Esophagus muscularis mucosa (tissue), 4 donors: ENCODE data around the gene DDX56. TPM values are rescaled to one million over a fixed set of nuclear protein-coding genes. Genes with fewer than 3 reads are reported as not detected.
"Not testable (repeated sequence)": the region's sequence is repeated elsewhere in the genome, so short reads cannot be mapped to it uniquely, and the experiment has no call there.

Experiments
- DNase-seq: peaks from one replicate; pipeline ENCODE4 v3.0.0-alpha.2; 2017; ENCODE audit errors: extremely low spot score
- H3K27ac ChIP-seq, 4 donors: fragments of 200-600 bp; sonication (generic); replicated peaks in 1 of 4; 1 replicate in 3 of 4; 2 replicates in 1 of 4; pipeline ENCODE4 v1.5.1; 2016 to 2019; ENCODE audit warnings: mild to moderate bottlenecking in 1 of 4
- H3K27me3 ChIP-seq, 4 donors: fragments of 200-600 bp; sonication (generic); one replicate each; pipeline versions ENCODE4 v1.5.1 to v1.6.0; 2016 to 2019
- H3K36me3 ChIP-seq, 4 donors: fragments of 200-600 bp; sonication (generic); one replicate each; pipeline ENCODE4 v1.5.1; 2016 to 2019
- H3K4me1 ChIP-seq, 4 donors: fragments of 200-600 bp; sonication (generic); one replicate each; pipeline ENCODE4 v1.5.1; 2016 to 2019
- H3K4me3 ChIP-seq, 4 donors: fragments of 200-600 bp; sonication (generic); 1 replicate in 2 of 4; 2 replicates in 2 of 4; pipeline ENCODE4 v1.5.1; 2016 to 2019; ENCODE audit warnings: mild to moderate bottlenecking in 4 of 4, moderate library complexity in 1 of 4
- H3K9me3 ChIP-seq, 4 donors: fragments of 200-600 bp; sonication (generic); 1 replicate in 3 of 4; 2 replicates in 1 of 4; pipeline ENCODE4 v1.5.1; 2016 to 2019
- CTCF ChIP-seq, 3 experiments: fragments of 200-600 bp in 2 of 3; fragments of 450-650 bp in 1 of 3; sonication (generic) in 2 of 3; IDR thresholded peaks; one replicate each; pipeline ENCODE4 v1.5.1; 2017 to 2019; ENCODE audit warnings: antibody characterized with exemption in 3 of 3, mild to moderate bottlenecking in 2 of 3, moderate library complexity in 1 of 3
- EP300 ChIP-seq: sonication (generic); formaldehyde crosslinking; IDR thresholded peaks from one replicate; pipeline ENCODE4 v1.6.1; 2017; ENCODE audit warnings: antibody characterized with exemption
- POLR2A ChIP-seq: fragments of 450-650 bp; IDR thresholded peaks from one replicate; pipeline ENCODE4 v1.6.1; 2017; ENCODE audit warnings: antibody characterized with exemption, moderate library complexity, mild to moderate bottlenecking, low read depth
- POLR2AphosphoS5 ChIP-seq, 2 donors: sonication (generic); formaldehyde crosslinking; IDR thresholded peaks; one replicate each; pipeline ENCODE4 v1.6.1; 2017; ENCODE audit warnings: antibody characterized with exemption in 2 of 2
- WGBS: methylation state at CpG from one replicate; pipeline ENCODE4 v1.1.5; 2018; 5-methylcytosine and 5-hydroxymethylcytosine counted together
- intact Hi-C: fragments of 100-400 bp; cut with DNase I; formaldehyde crosslinking; loops from one replicate; pipeline ENCODE4 v1.15.1; 2023
- total RNA-seq, 4 donors: library from RNA; depleted of rRNA; stranded (reverse); fragments of >200 nt; gene quantifications; one replicate each; pipeline versions ENCODE4 v1.1.0 to v1.2.1, GENCODE V29; 2016

The DDX56 gene
- total RNA-seq, 4 donors from 2014 or later = 35.3 to 54.2 (median 49.4) TPM

- no peaks in the 10 kb centered on the region for H3K9me3 ChIP-seq
- no peaks in the 10 kb centered on the region for H3K27me3 ChIP-seq
- no peak overlapping the region for H3K4me3 ChIP-seq
- H3K27ac ChIP-seq = no peak overlapping the region
- peaks cover 0 to 4% (median 0%) of the 10 kb centered on the region in 4 donors for H3K4me1 ChIP-seq
- 65% methylated on average over 3 of the region's 3 CpGs for WGBS
- intact Hi-C loops = no loop called here
- H3K36me3 ChIP-seq = no peaks in the 10 kb centered on the region
- TF ChIP-seq CTCF (IDR thresholded peaks at IDR 0.05) = no peak
- TF ChIP-seq EP300 = no peak
- TF ChIP-seq POLR2A = no peak
- no peak for TF ChIP-seq POLR2AphosphoS5 (IDR thresholded peaks at IDR 0.05)
- DNase-seq = no peak
Observed at GRCh38 chr7:44599222-44599621, 25.5 kb upstream of the DDX56 start.

GRCh38 chr7:44597181-44597580 lies 23.5 kb upstream of the DDX56 start:
- WGBS = 90% methylated on average over 8 of the region's 8 CpGs
- H3K4me1 ChIP-seq, H3K27me3 ChIP-seq, H3K9me3 ChIP-seq, H3K36me3 ChIP-seq, intact Hi-C loops, H3K4me3 ChIP-seq, DNase-seq, H3K27ac ChIP-seq: not testable (repeated sequence)

- no peak overlapping the region for H3K27ac ChIP-seq
- intact Hi-C loops = no loop called here
- TF ChIP-seq EP300 (no peak), CTCF (IDR thresholded peaks at IDR 0.05) (no peak), POLR2AphosphoS5 (IDR thresholded peaks at IDR 0.05) (no peak), POLR2A (no peak)
Observed at GRCh38 chr7:44595934-44596635, 22.4 kb upstream of the DDX56 start.

GRCh38 chr7:44590910-44591309 lies 17.2 kb upstream of the DDX56 start:
- H3K4me3 ChIP-seq = no peak overlapping the region
- H3K4me1 ChIP-seq = peaks cover 0 to 7% (median 2%) of the 10 kb centered on the region in 4 donors
- WGBS = 89% methylated on average over 1 of the region's 1 CpG
- TF ChIP-seq CTCF (IDR thresholded peaks at IDR 0.05) (no peak), POLR2AphosphoS5 (IDR thresholded peaks at IDR 0.05) (no peak), POLR2A (no peak), EP300 (no peak)
- intact Hi-C loops = no loop called here
- H3K27me3 ChIP-seq = no peaks in the 10 kb centered on the region
- H3K36me3 ChIP-seq = no peaks in the 10 kb centered on the region
- no peaks in the 10 kb centered on the region for H3K9me3 ChIP-seq
- no peak overlapping the region for H3K27ac ChIP-seq
- DNase-seq = no peak

More at GRCh38 chr7:44595934-44596635, 22.4 kb upstream of the DDX56 start:
- 66% methylated on average over 5 of the region's 5 CpGs for WGBS
- H3K27me3 ChIP-seq = no peaks in the 10 kb centered on the region
- H3K36me3 ChIP-seq = no peaks in the 10 kb centered on the region
- H3K4me3 ChIP-seq = no peak overlapping the region
- H3K9me3 ChIP-seq = no peaks in the 10 kb centered on the region
- DNase-seq = no peak
- peaks cover 0 to 4% (median 0%) of the 10 kb centered on the region in 4 donors for H3K4me1 ChIP-seq

GRCh38 chr7:44587843-44588711 lies 14.4 kb upstream of the DDX56 start:
- no peaks in the 10 kb centered on the region for H3K9me3 ChIP-seq
- intact Hi-C loops = loop anchor here (2.0 to 10.0 kb wide), 5 partner anchors 49 to 397 kb away; partner anchors contain the start of gene ZMIZ2

More at GRCh38 chr7:44587843-44588711, 14.4 kb upstream of the DDX56 start:
- no peak for DNase-seq
- H3K4me3 ChIP-seq = no peak overlapping the region
- H3K27me3 ChIP-seq = no peaks in the 10 kb centered on the region
- H3K36me3 ChIP-seq = no peaks in the 10 kb centered on the region
- peaks cover 0 to 9% (median 4%) of the 10 kb centered on the region in 4 donors for H3K4me1 ChIP-seq
- TF ChIP-seq CTCF (IDR thresholded peaks at IDR 0.05) (peak; percentile 53 to 60 (median 55)), POLR2AphosphoS5 (IDR thresholded peaks at IDR 0.05) (no peak)
- no peak overlapping the region for H3K27ac ChIP-seq
- 24% methylated on average over 6 of the region's 6 CpGs for WGBS
